ENCODE measurements around the gene TMEM200A. TPM values are rescaled to one million over a fixed set of nuclear protein-coding genes. Genes with fewer than 3 reads are reported as not detected.

The TMEM200A gene
- total RNA-seq, 1 donor from 2014 or later, result 3.9 TPM

- Histone ChIP-seq H3K4me1 (no peaks in the 10 kb centered on the region), H3K27me3 (no peaks in the 10 kb centered on the region), H3K36me3 (no peaks in the 10 kb centered on the region), H3K4me3 (no peak overlapping the region), H3K27ac (no peak overlapping the region), H3K9me3 (no peaks in the 10 kb centered on the region)
- intact Hi-C loops (cut with DNase I), result no loop called here
- DNase-seq (ENCODE audit: extremely low spot score in 2 of 2), result no peak
- TF ChIP-seq POLR2AphosphoS5 (IDR thresholded peaks at IDR 0.05; ENCODE audit: insufficient read depth in 1 of 2, low read depth in 1 of 2) (no peak), CTCF (IDR thresholded peaks at IDR 0.05) (no peak), POLR2A (IDR thresholded peaks at IDR 0.05) (no peak)
These were observed 11.1 kb downstream of the TMEM200A start for GRCh38 chr6:130376936-130377335.

GRCh38 chr6:130377371-130377770 lies 11.6 kb downstream of the TMEM200A start:
- Histone ChIP-seq H3K9me3 (no peaks in the 10 kb centered on the region), H3K4me3 (no peak overlapping the region), H3K36me3 (no peaks in the 10 kb centered on the region), H3K27ac (no peak overlapping the region), H3K27me3 (no peaks in the 10 kb centered on the region), H3K4me1 (no peaks in the 10 kb centered on the region)
- DNase-seq (ENCODE audit: extremely low spot score in 2 of 2), result no peak
- intact Hi-C loops (cut with DNase I), result no loop called here
- no peak for TF ChIP-seq CTCF (IDR thresholded peaks at IDR 0.05)
- TF ChIP-seq POLR2A (IDR thresholded peaks at IDR 0.05), result no peak
- no peak for TF ChIP-seq POLR2AphosphoS5 (IDR thresholded peaks at IDR 0.05; ENCODE audit: insufficient read depth in 1 of 2, low read depth in 1 of 2)

- Histone ChIP-seq H3K36me3 (no peaks in the 10 kb centered on the region), H3K9me3 (no peaks in the 10 kb centered on the region), H3K27ac (no peak overlapping the region), H3K4me1 (no peaks in the 10 kb centered on the region), H3K27me3 (no peaks in the 10 kb centered on the region), H3K4me3 (no peak overlapping the region)
- DNase-seq (ENCODE audit: extremely low spot score in 2 of 2), result no peak
- intact Hi-C loops (cut with DNase I), result no loop called here
- TF ChIP-seq CTCF (IDR thresholded peaks at IDR 0.05), result no peak
- no peak for TF ChIP-seq POLR2A (IDR thresholded peaks at IDR 0.05)
- TF ChIP-seq POLR2AphosphoS5 (IDR thresholded peaks at IDR 0.05; ENCODE audit: insufficient read depth in 1 of 2, low read depth in 1 of 2), result no peak
These were observed 12.1 kb downstream of the TMEM200A start for GRCh38 chr6:130377915-130378314.

GRCh38 chr6:130379223-130379622 lies 13.4 kb downstream of the TMEM200A start:
- Histone ChIP-seq H3K4me1 (no peaks in the 10 kb centered on the region), H3K9me3 (no peaks in the 10 kb centered on the region), H3K36me3 (no peaks in the 10 kb centered on the region), H3K27ac (no peak overlapping the region), H3K27me3 (no peaks in the 10 kb centered on the region), H3K4me3 (no peak overlapping the region)
- TF ChIP-seq POLR2AphosphoS5 (IDR thresholded peaks at IDR 0.05; ENCODE audit: insufficient read depth in 1 of 2, low read depth in 1 of 2), result no peak
- no peak for TF ChIP-seq CTCF (IDR thresholded peaks at IDR 0.05)
- no peak for TF ChIP-seq POLR2A (IDR thresholded peaks at IDR 0.05)
- intact Hi-C loops (cut with DNase I), result no loop called here
- no peak for DNase-seq (ENCODE audit: extremely low spot score in 2 of 2)

- H3K27ac ChIP-seq, result no peak overlapping the region
- H3K4me3 ChIP-seq, result no peak overlapping the region
- H3K4me1 ChIP-seq, result no peaks in the 10 kb centered on the region
- H3K9me3 ChIP-seq, result no peaks in the 10 kb centered on the region
- no peak for DNase-seq (ENCODE audit: extremely low spot score in 2 of 2)
- H3K36me3 ChIP-seq, result no peaks in the 10 kb centered on the region
- TF ChIP-seq CTCF (IDR thresholded peaks at IDR 0.05) (no peak), POLR2AphosphoS5 (IDR thresholded peaks at IDR 0.05; ENCODE audit: insufficient read depth in 1 of 2, low read depth in 1 of 2) (no peak), POLR2A (IDR thresholded peaks at IDR 0.05) (no peak)
- H3K27me3 ChIP-seq, result no peaks in the 10 kb centered on the region
- intact Hi-C loops (cut with DNase I), result no loop called here
These were observed 15.2 kb downstream of the TMEM200A start for GRCh38 chr6:130381012-130381411.

Data from vagina (tissue), 2 donors.